Neural progenitor cell (in vitro differentiated cells): ENCODE results near the gene CD83.

Source experiments
- CTCF ChIP-seq: fragments of 200-600 bp; sonication (generic); IDR thresholded peaks from 2 replicates; pipeline ENCODE4 v1.5.1; 2017; ENCODE audit warnings: antibody characterized with exemption, mild to moderate bottlenecking
- EZH2phosphoT487 ChIP-seq: fragments of 200-600 bp; sonication (generic); IDR thresholded peaks from 2 replicates; pipeline ENCODE4 v1.6.1; 2017; ENCODE audit warnings: antibody characterized with exemption

- TF ChIP-seq CTCF (no peak), EZH2phosphoT487 (no peak)
These were observed 40.2 kb upstream of the CD83 start for GRCh38 chr6:14077193-14077867.
